CD14-positive monocyte (primary cell): Measurements from ENCODE around the gene POLDIP2. TPM values are rescaled to one million over a fixed set of nuclear protein-coding genes. Genes with fewer than 3 reads are reported as not detected.

Experiments used
- DNase-seq, 3 donors: peaks; one replicate each; pipeline ENCODE4 v3.0.0-alpha.2; 2011 to 2022
- H2AFZ ChIP-seq: 2 replicates; pipeline ENCODE4 v1.6.0; 2012; ENCODE audit warnings: mild to moderate bottlenecking, low read depth, low read length, inconsistent platforms; ENCODE audit not compliant: insufficient read depth, poor library complexity, severe bottlenecking
- H3K27ac ChIP-seq, 2 donors: 1 replicate in 1 of 2; 2 replicates in 1 of 2; pipeline ENCODE4 v1.5.1; 2012 to 2013; ENCODE audit warnings: low read length in 2 of 2, control low read depth in 1 of 2, inconsistent platforms in 1 of 2, low read depth in 1 of 2, mild to moderate bottlenecking in 1 of 2
- H3K27me3 ChIP-seq, 2 donors: one replicate each; pipeline versions ENCODE4 v1.6.0 to v1.6.1; 2011 to 2013; ENCODE audit warnings: low read length in 2 of 2; ENCODE audit not compliant: control insufficient read depth in 2 of 2, insufficient read depth in 2 of 2
- H3K36me3 ChIP-seq, 2 donors: replicated peaks in 1 of 2; 1 replicate in 1 of 2; 2 replicates in 1 of 2; pipeline versions ENCODE4 v1.5.1 to v1.6.1; 2012 to 2013; ENCODE audit warnings: low read length in 2 of 2, control low read depth in 1 of 2, inconsistent platforms in 1 of 2, mild to moderate bottlenecking in 1 of 2; ENCODE audit not compliant: insufficient read depth in 2 of 2, control insufficient read depth in 1 of 2
- H3K4me1 ChIP-seq, 2 donors: 1 replicate in 1 of 2; 2 replicates in 1 of 2; pipeline versions ENCODE4 v1.5.1 to v1.6.1; 2012 to 2013; ENCODE audit warnings: low read length in 2 of 2, control low read depth in 1 of 2, inconsistent platforms in 1 of 2, mild to moderate bottlenecking in 1 of 2, moderate library complexity in 1 of 2; ENCODE audit not compliant: insufficient read depth in 2 of 2, control insufficient read depth in 1 of 2
- H3K4me2 ChIP-seq: replicated peaks from 2 replicates; pipeline ENCODE3; 2012; ENCODE audit warnings: low read length, moderate library complexity, mild to moderate bottlenecking; ENCODE audit not compliant: poor library complexity, severe bottlenecking; ENCODE audit errors: extremely low read depth
- H3K4me3 ChIP-seq, 3 experiments: fragments of 200-600 bp in 1 of 3; sonication (generic) in 1 of 3; replicated peaks in 1 of 3; 1 replicate in 2 of 3; 2 replicates in 1 of 3; pipeline ENCODE4 v1.5.1; 2011 to 2013; ENCODE audit warnings: low read length in 3 of 3, mild to moderate bottlenecking in 3 of 3, control low read depth in 2 of 3, low read depth in 2 of 3, inconsistent platforms in 1 of 3, moderate library complexity in 1 of 3
- H3K79me2 ChIP-seq: 2 replicates; pipeline ENCODE4 v1.6.0; 2012; ENCODE audit warnings: mild to moderate bottlenecking, control low read depth, inconsistent platforms, low read length, moderate library complexity; ENCODE audit not compliant: insufficient read depth
- H3K9ac ChIP-seq: 2 replicates; pipeline ENCODE4 v1.6.0; 2017; ENCODE audit warnings: low read length, mild to moderate bottlenecking; ENCODE audit not compliant: insufficient read depth, poor library complexity, severe bottlenecking
- H3K9me3 ChIP-seq, 2 donors: replicated peaks in 1 of 2; 1 replicate in 1 of 2; 2 replicates in 1 of 2; pipeline versions ENCODE4 v1.5.1 to v1.6.1; 2012 to 2013; ENCODE audit warnings: low read length in 2 of 2, control low read depth in 1 of 2; ENCODE audit not compliant: control insufficient read depth in 1 of 2, insufficient read depth in 1 of 2
- H4K20me1 ChIP-seq: 2 replicates; pipeline ENCODE4 v1.6.0; 2012; ENCODE audit warnings: mild to moderate bottlenecking, low read length, control low read depth, moderate library complexity; ENCODE audit not compliant: insufficient read depth
- H3K27ac Mint-ChIP-seq, 7 donors: one replicate each; pipeline ENCODE4 v1.8.0; 2020; ENCODE audit warnings: mild to moderate bottlenecking in 7 of 7, mixed read lengths in 7 of 7, moderate library complexity in 6 of 7, inconsistent platforms in 2 of 7
- H3K27me3 Mint-ChIP-seq, 3 donors: one replicate each; pipeline ENCODE4 v1.8.0; 2021 to 2022; ENCODE audit warnings: low read depth in 3 of 3, mild to moderate bottlenecking in 3 of 3, mixed read lengths in 3 of 3, moderate library complexity in 3 of 3, inconsistent platforms in 1 of 3
- H3K36me3 Mint-ChIP-seq, 2 donors: one replicate each; pipeline ENCODE4 v1.8.0; 2020; ENCODE audit warnings: mixed read lengths in 2 of 2, inconsistent platforms in 1 of 2, mild to moderate bottlenecking in 1 of 2
- H3K4me1 Mint-ChIP-seq: one replicate; pipeline ENCODE4 v1.8.0; 2020; ENCODE audit warnings: mild to moderate bottlenecking, mixed read lengths
- H3K4me3 Mint-ChIP-seq, 2 donors: one replicate each; pipeline ENCODE4 v1.8.0; 2020; ENCODE audit warnings: mild to moderate bottlenecking in 2 of 2, mixed read lengths in 2 of 2, moderate library complexity in 1 of 2
- H3K9me3 Mint-ChIP-seq, 7 donors: one replicate each; pipeline ENCODE4 v1.8.0; 2020 to 2022; ENCODE audit warnings: mixed read lengths in 7 of 7, mild to moderate bottlenecking in 6 of 7, moderate library complexity in 6 of 7, inconsistent platforms in 2 of 7
- WGBS: methylation state at CpG from one replicate; pipeline ENCODE4 v1.1.5; 2013; ENCODE audit warnings: missing lambda C conversion rate; ENCODE audit not compliant: insufficient coverage; 5-methylcytosine and 5-hydroxymethylcytosine counted together
- intact Hi-C, 2 donors: fragments of 100-400 bp; cut with micrococcal nuclease; formaldehyde crosslinking; loops; one replicate each; pipeline versions ENCODE4 v1.15.0 to v1.15.1; 2023
- polyA plus RNA-seq, 3 donors: library from polyadenylated mRNA; depleted of rRNA in 1 of 3; unstranded in 2 of 3; stranded (reverse) in 1 of 3; fragments of 300-500 nt in 2 of 3; fragments of >200 nt in 1 of 3; fragmentation: Illumina TruSeq in 2 of 3; gene quantifications; 1 replicate in 2 of 3; 2 replicates in 1 of 3; pipeline ENCODE4 v1.2.3, GENCODE V29; 2012 to 2021
- TF ChIP-seq, protein P1 (sequence below): fragments of 200-600 bp; IDR thresholded peaks from one replicate; pipeline ENCODE4 v1.8.0; 2022; ENCODE audit warnings: antibody characterized with exemption, mild to moderate bottlenecking

POLDIP2 gene
- polyA plus RNA-seq, 3 donors = 31.5 to 76.9 (median 72.4) TPM

- Histone ChIP-seq H4K20me1 (peaks cover 4% of the 10 kb centered on the region), H3K79me2 (no peaks in the 10 kb centered on the region), H3K27me3 (peaks cover 13 to 20% of the 10 kb centered on the region in 2 donors), H3K9me3 (peaks cover 2 to 7% of the 10 kb centered on the region in 2 donors), H3K36me3 (peaks cover 10 to 12% of the 10 kb centered on the region in 2 donors), H2AFZ (no peak overlapping the region), H3K27ac (no peak overlapping the region), H3K4me3 (no peak overlapping the region), H3K4me1 (peaks cover 23 to 34% of the 10 kb centered on the region in 2 donors), H3K9ac (no peak overlapping the region), H3K4me2 (no peak overlapping the region)
- DNase-seq = no peak
- Mint-ChIP-seq H3K9me3 (peaks cover 0 to 5% (median 1%) of the 10 kb centered on the region in 7 donors), H3K36me3 (peaks cover 18 to 29% of the 10 kb centered on the region in 2 donors), H3K27me3 (peaks cover 22 to 37% (median 25%) of the 10 kb centered on the region in 3 donors), H3K27ac (no peak overlapping the region), H3K4me3 (no peak overlapping the region), H3K4me1 (peaks cover 27% of the 10 kb centered on the region)
- TF ChIP-seq, protein P1, sequence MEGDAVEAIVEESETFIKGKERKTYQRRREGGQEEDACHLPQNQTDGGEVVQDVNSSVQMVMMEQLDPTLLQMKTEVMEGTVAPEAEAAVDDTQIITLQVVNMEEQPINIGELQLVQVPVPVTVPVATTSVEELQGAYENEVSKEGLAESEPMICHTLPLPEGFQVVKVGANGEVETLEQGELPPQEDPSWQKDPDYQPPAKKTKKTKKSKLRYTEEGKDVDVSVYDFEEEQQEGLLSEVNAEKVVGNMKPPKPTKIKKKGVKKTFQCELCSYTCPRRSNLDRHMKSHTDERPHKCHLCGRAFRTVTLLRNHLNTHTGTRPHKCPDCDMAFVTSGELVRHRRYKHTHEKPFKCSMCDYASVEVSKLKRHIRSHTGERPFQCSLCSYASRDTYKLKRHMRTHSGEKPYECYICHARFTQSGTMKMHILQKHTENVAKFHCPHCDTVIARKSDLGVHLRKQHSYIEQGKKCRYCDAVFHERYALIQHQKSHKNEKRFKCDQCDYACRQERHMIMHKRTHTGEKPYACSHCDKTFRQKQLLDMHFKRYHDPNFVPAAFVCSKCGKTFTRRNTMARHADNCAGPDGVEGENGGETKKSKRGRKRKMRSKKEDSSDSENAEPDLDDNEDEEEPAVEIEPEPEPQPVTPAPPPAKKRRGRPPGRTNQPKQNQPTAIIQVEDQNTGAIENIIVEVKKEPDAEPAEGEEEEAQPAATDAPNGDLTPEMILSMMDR = no peak
- WGBS = 86% methylated on average over 10 of the region's 10 CpGs
- intact Hi-C loops = no loop called here
Measured at GRCh38 chr17:28369684-28370034, 12.3 kb upstream of the POLDIP2 start.

DNA sequence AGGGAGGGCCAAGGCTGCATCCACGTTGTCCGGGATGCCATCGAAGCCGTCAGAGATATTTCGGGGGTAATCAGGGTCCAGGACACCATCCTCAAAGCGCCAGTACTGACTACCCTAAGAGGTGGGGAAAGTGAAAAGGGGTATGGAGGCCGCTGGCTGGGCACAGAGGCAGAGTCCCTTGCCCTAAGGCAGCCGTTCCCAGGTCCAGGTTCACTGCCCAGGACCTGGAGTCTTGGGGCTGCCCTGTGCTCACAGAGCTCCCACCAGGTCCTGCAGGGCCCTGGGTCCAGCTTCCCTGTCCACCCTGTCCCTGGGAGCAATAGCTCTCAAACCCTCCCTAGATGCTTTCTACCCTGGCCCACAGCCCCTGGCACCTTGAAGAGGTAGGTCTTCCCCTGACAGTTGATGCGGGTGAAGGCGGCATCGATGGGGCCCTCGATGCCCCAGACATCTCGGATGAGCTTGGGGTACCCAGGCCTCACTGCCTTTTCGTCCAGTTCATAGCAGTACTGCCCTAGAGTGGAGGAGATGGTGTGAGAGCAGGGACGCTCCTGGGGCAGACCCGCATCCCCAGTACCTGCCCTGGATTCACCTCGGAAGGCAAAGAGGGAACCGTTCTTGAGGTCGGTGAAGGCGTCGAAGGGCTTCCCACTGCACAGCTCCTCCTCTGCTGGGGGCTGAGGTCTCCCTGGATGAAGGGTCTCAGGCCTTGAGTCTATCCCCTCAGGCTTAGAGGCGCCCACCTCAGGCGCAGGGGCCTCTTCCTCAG, 11.8 kb upstream of the POLDIP2 start:
- peaks cover 2 to 7% of the 10 kb centered on the region in 2 donors for H3K9me3 ChIP-seq
- DNase-seq = no peak
- H3K9ac ChIP-seq = no peak overlapping the region
- no peak overlapping the region for H3K4me3 Mint-ChIP-seq
- peaks cover 4% of the 10 kb centered on the region for H4K20me1 ChIP-seq
- WGBS = 92% methylated on average over 11 of the region's 23 CpGs
- peaks cover 21 to 33% (median 24%) of the 10 kb centered on the region in 3 donors for H3K27me3 Mint-ChIP-seq
- TF ChIP-seq, protein P1 = no peak
- H3K27ac Mint-ChIP-seq = peak overlapping the region in 1 of 7 donors; percentile 38
- H3K9me3 Mint-ChIP-seq = peaks cover 0 to 5% (median 0%) of the 10 kb centered on the region in 7 donors
- H2AFZ ChIP-seq = no peak overlapping the region
- H3K27me3 ChIP-seq = peaks cover 13 to 20% of the 10 kb centered on the region in 2 donors
- H3K4me3 ChIP-seq = no peak overlapping the region
- H3K79me2 ChIP-seq = no peaks in the 10 kb centered on the region
- H3K4me1 ChIP-seq = peaks cover 23 to 34% of the 10 kb centered on the region in 2 donors
- H3K36me3 ChIP-seq = peaks cover 16 to 17% of the 10 kb centered on the region in 2 donors
- H3K4me2 ChIP-seq = no peak overlapping the region
- H3K4me1 Mint-ChIP-seq = peaks cover 27% of the 10 kb centered on the region
- intact Hi-C loops = no loop called here
- no peak overlapping the region for H3K27ac ChIP-seq
- H3K36me3 Mint-ChIP-seq = peaks cover 21 to 35% of the 10 kb centered on the region in 2 donors
